Measurements from ENCODE around the gene JAZF1. TPM values are rescaled to one million over a fixed set of nuclear protein-coding genes. Genes with fewer than 3 reads are reported as not detected.

The JAZF1 gene
- total and polyA plus RNA-seq, 9 of the 15 experiments (the other 6 are each of a cell fraction or from before 2014, with no cell fraction given) = 0.04 to 0.64 (median 0.11) TPM; not detected in 3

GRCh38 chr7:28082071-28082470 is 98.5 kb downstream of the JAZF1 start:
- Histone ChIP-seq H3K79me2 (ENCODE audit: control insufficient read depth, insufficient read depth, low read length) (no peaks in the 10 kb centered on the region), H3K9me3 (replicated peaks; ENCODE audit: control insufficient read depth, insufficient read depth, low read depth, low read length) (no peaks in the 10 kb centered on the region), H3K27me3 (ENCODE audit: control insufficient read depth in 2 of 2, insufficient read depth in 2 of 2, low read length in 2 of 2) (peaks cover 0 to 18% of the 10 kb centered on the region in 2 experiments; a peak in 2 of 5 replicates), H3K4me2 (ENCODE audit: insufficient read depth, low read length) (no peak overlapping the region), H3K9me1 (ENCODE audit: control insufficient read depth, insufficient read depth, low read length) (no peaks in the 10 kb centered on the region), H3K9ac (ENCODE audit: insufficient read depth in 1 of 2, low read depth in 2 of 2, low read length in 2 of 2) (no peak overlapping the region), H3K27ac (ENCODE audit: extremely low read depth, low read depth, low read length) (no peak overlapping the region), H3K36me3 (ENCODE audit: control insufficient read depth, insufficient read depth, low read length) (no peaks in the 10 kb centered on the region), H3K4me1 (replicated peaks in 1 of 2; ENCODE audit: control insufficient read depth in 2 of 2, insufficient read depth in 2 of 2, low read length in 2 of 2) (no peaks in the 10 kb centered on the region), H3K4me3 (no peak overlapping the region), H2AFZ (ENCODE audit: low read depth, low read length) (no peak overlapping the region), H4K20me1 (replicated peaks; ENCODE audit: control insufficient read depth, insufficient read depth, low read length) (no peaks in the 10 kb centered on the region)
- FAIRE-seq (no peak), DNase-seq (ENCODE audit: extremely low read depth in 1 of 4, low spot score in 3 of 4) (no peak), ATAC-seq (no peak)
- ChIA-PET CTCF (ENCODE audit: low intra/inter-chr PET ratio) (interaction anchor here (0.7 kb wide), 1 partner anchor 1736 kb away, joined by 3 read pairs; no protein-coding TSS in a partner anchor), POLR2A (no interaction called here)
- in situ Hi-C loops (cut with MboI) (no loop called here), intact Hi-C loops (cut with micrococcal nuclease) (no loop called here)
- WGBS (ENCODE audit: insufficient coverage, low coverage, missing lambda C conversion rate) = 0% methylated on average over 5 of the region's 5 CpGs
- no TSS peak for BruUV-seq (replicated peaks)
- no peak for TF ChIP-seq RB1 (IDR thresholded peaks at IDR 0.05; ENCODE audit: low read depth)
- no peak for TF ChIP-seq SMAD1 (IDR thresholded peaks at IDR 0.05; ENCODE audit: low read depth, low read length, partially characterized antibody)
- no peak for TF ChIP-seq ZNF224 (CRISPR knock-in tag; IDR thresholded peaks at IDR 0.05)
- no peak for TF ChIP-seq STAT6 (CRISPR knock-in tag; IDR thresholded peaks at IDR 0.05)
- no peak for TF ChIP-seq ZNF57 (CRISPR knock-in tag; IDR thresholded peaks at IDR 0.05)
- no peak for TF ChIP-seq RBM25 (IDR thresholded peaks at IDR 0.05; ENCODE audit: low read depth, low read length, severe bottlenecking)
- TF ChIP-seq ZNF274 (IDR thresholded peaks at IDR 0.05; ENCODE audit: borderline replicate concordance, low read depth, low read length) = no peak
- TF ChIP-seq POLR2AphosphoS5 (IDR thresholded peaks at IDR 0.05; ENCODE audit: control insufficient read depth, insufficient read depth, low read depth, low read length) = no peak
- TF ChIP-seq, protein P1, sequence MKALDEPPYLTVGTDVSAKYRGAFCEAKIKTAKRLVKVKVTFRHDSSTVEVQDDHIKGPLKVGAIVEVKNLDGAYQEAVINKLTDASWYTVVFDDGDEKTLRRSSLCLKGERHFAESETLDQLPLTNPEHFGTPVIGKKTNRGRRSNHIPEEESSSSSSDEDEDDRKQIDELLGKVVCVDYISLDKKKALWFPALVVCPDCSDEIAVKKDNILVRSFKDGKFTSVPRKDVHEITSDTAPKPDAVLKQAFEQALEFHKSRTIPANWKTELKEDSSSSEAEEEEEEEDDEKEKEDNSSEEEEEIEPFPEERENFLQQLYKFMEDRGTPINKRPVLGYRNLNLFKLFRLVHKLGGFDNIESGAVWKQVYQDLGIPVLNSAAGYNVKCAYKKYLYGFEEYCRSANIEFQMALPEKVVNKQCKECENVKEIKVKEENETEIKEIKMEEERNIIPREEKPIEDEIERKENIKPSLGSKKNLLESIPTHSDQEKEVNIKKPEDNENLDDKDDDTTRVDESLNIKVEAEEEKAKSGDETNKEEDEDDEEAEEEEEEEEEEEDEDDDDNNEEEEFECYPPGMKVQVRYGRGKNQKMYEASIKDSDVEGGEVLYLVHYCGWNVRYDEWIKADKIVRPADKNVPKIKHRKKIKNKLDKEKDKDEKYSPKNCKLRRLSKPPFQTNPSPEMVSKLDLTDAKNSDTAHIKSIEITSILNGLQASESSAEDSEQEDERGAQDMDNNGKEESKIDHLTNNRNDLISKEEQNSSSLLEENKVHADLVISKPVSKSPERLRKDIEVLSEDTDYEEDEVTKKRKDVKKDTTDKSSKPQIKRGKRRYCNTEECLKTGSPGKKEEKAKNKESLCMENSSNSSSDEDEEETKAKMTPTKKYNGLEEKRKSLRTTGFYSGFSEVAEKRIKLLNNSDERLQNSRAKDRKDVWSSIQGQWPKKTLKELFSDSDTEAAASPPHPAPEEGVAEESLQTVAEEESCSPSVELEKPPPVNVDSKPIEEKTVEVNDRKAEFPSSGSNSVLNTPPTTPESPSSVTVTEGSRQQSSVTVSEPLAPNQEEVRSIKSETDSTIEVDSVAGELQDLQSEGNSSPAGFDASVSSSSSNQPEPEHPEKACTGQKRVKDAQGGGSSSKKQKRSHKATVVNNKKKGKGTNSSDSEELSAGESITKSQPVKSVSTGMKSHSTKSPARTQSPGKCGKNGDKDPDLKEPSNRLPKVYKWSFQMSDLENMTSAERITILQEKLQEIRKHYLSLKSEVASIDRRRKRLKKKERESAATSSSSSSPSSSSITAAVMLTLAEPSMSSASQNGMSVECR (CRISPR knock-in tag; IDR thresholded peaks at IDR 0.05) = no peak
- TF ChIP-seq ZNF79 (CRISPR knock-in tag; IDR thresholded peaks at IDR 0.05; ENCODE audit: low read depth) = no peak
- no peak for TF ChIP-seq MEF2A (IDR thresholded peaks at IDR 0.05; ENCODE audit: control insufficient read depth, low read depth, low read length)
- no peak for TF ChIP-seq BMI1 (IDR thresholded peaks at IDR 0.05; ENCODE audit: low read length)
- no peak for TF ChIP-seq RBM34 (IDR thresholded peaks at IDR 0.05; ENCODE audit: borderline replicate concordance, insufficient read depth, low read length)
- TF ChIP-seq XRCC5 (IDR thresholded peaks at IDR 0.05; ENCODE audit: low read depth, low read length) = no peak

Measured in K562 (cell line).